Skeletal muscle cell (primary cell): ENCODE data around the gene APLP1.

Experiments
- DNase-seq: peaks from one replicate; pipeline ENCODE4 v3.0.0-alpha.2; 2010; ENCODE audit warnings: low read depth
- H3K4me3 ChIP-seq: 2 replicates; pipeline ENCODE4 v1.5.1; 2011; ENCODE audit warnings: low read depth, mild to moderate bottlenecking, control low read depth, low read length, moderate library complexity

The APLP1 gene

GRCh38 chr19:35928507-35928906 lies 60.1 kb downstream of the APLP1 start:
- no peak for DNase-seq

More at GRCh38 chr19:35928507-35928906, 60.1 kb downstream of the APLP1 start:
- H3K4me3 ChIP-seq, result no peak overlapping the region
